GM18868 (cell line): ENCODE measurements around the gene SEMA3B.
"Not testable (repeated sequence)": the region's sequence is repeated elsewhere in the genome, so short reads cannot be mapped to it uniquely, and the experiment has no call there.

ENCODE experiments used
- ATAC-seq: cut with Tn5 transposase; IDR thresholded peaks from one replicate; pipeline ENCODE4 v1.9.1; 2021; ENCODE audit warnings: mild to moderate bottlenecking, moderate library complexity; ENCODE audit not compliant: unreplicated experiment

Gene SEMA3B

GRCh38 chr3:50237754-50238548 is 31.0 kb upstream of the SEMA3B start:
- peak; percentile 41 for ATAC-seq

DNA sequence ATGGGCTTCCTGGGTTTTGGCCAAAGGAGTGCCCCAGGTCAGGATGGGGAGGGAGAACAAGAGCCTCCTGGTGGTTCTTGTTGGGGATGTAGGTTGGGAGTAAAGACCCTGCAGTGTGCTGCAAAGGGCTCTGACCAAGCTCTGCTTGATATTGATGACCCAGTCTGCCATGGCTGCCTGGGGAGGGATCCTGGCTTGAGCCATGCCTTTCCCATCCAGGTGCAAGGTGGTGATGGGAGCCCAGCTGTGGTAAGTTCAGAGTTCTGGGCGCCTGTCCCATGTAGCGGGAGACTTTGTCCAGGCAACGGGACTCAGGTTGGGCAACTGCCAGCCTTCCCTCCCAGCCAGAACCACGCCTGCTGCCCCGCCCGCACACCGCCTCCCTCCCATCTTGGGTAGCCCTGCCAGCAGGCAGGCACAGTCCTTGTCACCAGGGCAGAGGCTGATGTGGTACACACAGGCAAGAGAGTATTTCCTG is 30.4 kb upstream of the SEMA3B start:
- no peak for ATAC-seq

DNA sequence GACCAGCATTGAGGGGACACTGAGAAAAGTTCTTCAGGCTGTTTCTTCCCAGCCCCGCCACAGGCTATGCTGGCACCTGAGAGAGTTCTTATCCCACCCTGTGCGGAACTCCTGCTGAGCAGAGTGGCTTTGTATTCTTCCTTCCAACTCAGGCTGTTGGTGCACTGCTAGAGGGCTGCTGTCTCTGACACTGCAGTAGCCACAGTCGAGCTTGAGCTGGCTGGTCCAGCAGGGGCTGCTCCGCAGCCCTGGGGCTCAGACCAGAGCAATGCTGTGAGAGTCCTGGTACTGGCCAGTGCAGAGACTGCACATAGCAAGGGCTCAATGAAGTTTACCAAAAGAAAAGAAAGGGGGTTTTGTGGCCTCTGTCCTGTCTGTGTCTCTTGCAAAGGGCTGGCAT is 29.3 kb upstream of the SEMA3B start:
- ATAC-seq: no peak

DNA sequence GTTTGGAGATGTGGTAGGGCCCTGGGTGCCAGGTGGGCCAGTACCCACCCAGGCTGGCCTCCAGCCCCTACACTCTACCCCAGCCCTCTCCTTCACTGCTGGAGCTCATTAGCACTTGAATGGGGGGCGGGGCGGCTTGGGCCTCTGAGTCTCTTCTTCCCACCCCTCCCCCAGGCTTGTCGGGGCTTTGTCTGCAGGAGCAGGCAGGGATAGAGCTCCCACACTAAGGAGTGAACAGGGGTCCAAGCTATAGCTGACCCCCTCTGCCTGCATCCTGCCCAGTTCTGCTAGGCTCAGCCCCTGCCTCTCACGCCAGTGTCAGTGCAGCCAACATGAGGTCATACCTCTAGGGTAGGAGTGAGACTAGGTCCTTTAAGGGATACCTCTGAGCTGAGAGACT is 27.8 kb upstream of the SEMA3B start:
- ATAC-seq: no peak

DNA sequence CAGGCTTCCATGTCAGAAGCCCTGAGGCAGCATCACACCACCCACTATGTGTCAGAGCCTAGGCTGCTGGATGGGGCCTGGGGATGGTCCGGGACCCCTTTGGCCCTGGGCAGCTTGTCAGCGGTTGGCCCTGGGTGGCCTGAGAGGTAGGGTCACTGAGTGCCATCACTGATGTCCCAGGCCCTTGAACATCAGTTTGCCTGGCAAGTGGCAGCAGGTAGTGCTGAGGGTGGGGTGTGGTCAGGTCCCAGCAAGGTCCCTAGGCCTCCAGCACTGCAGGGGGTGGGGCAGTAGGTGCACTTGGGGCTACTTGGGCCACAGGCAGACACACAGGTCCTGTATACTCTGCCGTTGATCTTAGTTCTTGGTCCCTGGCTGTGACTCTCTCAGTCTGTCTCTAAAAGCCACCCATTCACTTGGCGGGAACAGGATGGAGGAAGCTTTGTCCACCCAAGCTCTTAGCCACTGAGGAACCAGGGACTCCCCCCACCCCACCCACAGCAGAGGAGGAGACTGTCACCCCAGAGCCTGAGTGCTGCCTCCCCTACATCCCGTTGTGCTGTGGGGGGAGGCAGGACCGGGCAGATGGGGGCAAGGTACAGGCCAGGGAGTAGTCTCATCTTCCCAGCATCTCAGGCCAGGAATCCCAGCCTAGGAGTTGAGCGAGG is 27.1 kb upstream of the SEMA3B start:
- no peak for ATAC-seq

GRCh38 chr3:50242381-50242770 is 26.6 kb upstream of the SEMA3B start:
- ATAC-seq: no peak

DNA sequence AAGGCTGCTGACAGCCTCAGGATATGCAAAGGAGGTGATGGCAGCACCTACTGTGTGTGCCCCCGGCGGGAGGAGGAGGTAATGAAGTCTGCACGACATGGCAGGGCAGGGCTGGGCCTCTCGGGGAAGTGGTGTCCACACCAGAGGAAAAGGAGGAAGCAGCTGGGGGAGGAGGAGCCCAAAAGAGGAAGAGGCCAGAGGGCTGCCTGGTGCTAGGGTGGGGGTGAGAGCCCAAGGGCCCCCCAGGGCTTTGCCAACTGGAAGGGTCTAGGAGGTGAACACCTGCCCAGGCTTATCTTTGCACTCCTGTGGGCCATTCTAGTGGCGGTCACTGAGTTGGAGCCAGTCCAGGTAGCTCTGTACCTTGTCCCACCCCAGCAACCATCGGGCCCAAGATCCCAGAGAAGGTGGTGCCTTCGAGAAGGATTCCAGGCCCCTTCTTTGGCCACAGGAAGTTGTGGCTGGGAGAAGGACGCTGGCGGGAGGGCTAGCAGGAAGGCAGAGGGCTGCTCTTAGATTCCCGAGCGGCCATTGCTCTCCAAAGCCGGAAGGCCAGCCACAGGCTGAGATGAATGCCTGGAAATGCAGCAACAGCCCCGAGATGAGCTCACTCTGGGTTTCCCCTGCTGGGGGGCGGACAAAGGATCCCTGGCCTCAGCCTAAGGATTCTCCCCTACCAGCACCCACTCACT is 25.9 kb upstream of the SEMA3B start:
- ATAC-seq: no peak

DNA sequence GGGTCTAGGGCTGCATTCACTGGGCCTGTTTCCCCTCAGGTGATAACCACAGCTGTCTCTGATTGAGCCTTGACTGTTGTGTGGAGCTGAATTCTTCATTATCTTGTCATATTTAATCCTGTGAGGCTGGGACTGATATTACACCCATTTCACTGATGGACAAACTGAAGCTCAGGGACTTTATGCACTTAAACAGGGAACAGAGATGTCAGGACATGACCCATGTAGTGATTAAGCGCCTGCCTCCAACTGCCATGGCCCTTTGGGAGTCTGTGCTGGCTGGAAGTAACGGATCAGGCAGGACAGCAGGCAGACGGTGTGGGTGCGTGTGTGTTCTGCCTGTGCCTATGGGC is 25.4 kb upstream of the SEMA3B start:
- ATAC-seq: no peak

GRCh38 chr3:50244813-50245212 is 24.1 kb upstream of the SEMA3B start:
- not testable (repeated sequence) for ATAC-seq

GRCh38 chr3:50245251-50245745 is 23.6 kb upstream of the SEMA3B start:
- no peak for ATAC-seq

DNA sequence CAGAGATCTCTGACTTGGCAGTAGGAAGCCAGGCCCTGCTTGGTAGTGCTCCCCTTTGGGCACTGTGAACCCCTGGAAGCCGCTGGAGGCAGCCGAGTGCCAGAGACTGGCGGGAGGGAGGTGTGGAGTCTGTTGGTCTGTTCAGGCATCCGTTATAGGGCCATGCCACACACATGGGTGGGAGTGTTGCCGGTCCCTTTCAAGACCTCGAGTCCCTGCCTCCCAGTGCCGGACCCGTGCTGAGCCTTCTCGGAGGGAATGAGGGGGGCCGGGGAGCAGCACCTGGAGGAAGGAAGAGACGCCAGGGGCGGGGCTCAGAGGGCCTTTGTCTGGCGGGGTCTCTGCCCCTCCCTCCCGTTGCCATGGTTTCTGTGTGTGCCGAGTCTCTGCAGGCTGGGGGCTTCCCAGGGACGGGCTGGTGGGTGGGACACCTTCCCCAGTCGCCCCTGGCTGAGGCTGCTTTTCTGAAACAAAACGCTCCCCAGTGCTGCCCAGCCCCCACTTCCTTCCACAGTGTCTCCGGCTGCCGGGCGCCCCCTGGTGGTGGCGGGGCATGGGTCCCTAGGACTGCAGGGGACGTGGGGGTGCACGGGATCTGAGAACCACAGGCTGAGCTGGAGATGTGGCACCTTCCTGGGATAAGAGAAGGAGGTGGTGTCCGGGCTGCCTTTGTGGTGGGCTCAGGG is 23.0 kb upstream of the SEMA3B start:
- ATAC-seq: peak; percentile 70

DNA sequence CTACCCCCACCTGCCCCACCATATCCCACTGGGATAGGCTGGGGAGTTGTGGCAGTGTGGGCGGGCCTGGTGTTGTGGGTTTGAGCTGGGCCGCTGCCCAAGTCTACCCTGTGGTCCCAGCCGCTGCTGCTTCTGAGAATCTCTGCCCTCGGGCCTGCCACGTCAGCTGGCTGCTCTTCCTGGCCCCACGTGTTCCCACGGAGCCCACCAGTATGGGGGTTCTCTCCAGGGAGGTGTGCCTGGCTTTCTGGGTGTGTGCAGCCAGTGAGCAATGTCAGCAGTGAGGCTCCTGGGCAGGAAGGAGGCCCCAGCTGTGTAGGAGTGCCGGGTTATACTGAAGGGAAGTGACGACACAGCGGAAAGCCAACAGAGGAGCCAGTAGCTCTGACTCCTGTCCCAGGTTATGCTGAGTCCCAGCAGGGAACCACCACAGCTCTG is 22.4 kb upstream of the SEMA3B start:
- ATAC-seq: peak; percentile 72

GRCh38 chr3:50248387-50248786 is 20.6 kb upstream of the SEMA3B start:
- ATAC-seq: no peak

- no peak for ATAC-seq
These were observed 19.5 kb upstream of the SEMA3B start for GRCh38 chr3:50249457-50249856.

- ATAC-seq: no peak
These were observed 18.4 kb upstream of the SEMA3B start for GRCh38 chr3:50250514-50250913.

- ATAC-seq: no peak
These were observed 17.7 kb upstream of the SEMA3B start for GRCh38 chr3:50251220-50251619.

GRCh38 chr3:50254577-50255250 is 14.2 kb upstream of the SEMA3B start:
- ATAC-seq: no peak

DNA sequence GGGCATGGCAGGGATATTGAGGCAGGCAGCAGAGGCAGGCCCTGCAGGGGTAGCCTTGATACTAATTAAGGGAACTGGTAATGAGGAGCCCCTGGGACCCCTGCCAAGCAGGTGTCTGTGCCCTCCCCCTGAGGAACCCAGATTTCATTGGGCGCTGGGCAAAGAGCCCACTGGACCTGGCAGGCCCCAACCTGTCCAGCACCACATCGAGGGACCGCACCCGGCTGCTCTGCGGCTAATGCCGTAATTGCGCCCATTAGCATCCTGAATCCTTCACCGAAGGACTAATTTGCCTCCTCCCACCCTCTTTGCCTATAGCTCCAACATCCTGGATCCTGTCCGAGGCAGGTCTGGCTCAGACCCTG is 13.7 kb upstream of the SEMA3B start:
- no peak for ATAC-seq

- ATAC-seq: no peak
These were observed 11.7 kb upstream of the SEMA3B start for GRCh38 chr3:50256978-50257890.
